ENCODE results near the gene TRAPPC3L.

- TF ChIP-seq GATA2 (IDR thresholded peaks at IDR 0.05; ENCODE audit: low read depth, low read length) (no peak), GATA3 (IDR thresholded peaks at IDR 0.05; ENCODE audit: low read depth, low read length) (no peak)
These were observed 38.2 kb downstream of the TRAPPC3L start for GRCh38 chr6:116507324-116507723.

Data from SH-SY5Y (cell line).